Pancreas (tissue), 10 donors: ENCODE results near the gene PPP1R3C. TPM values are rescaled to one million over a fixed set of nuclear protein-coding genes. Genes with fewer than 3 reads are reported as not detected.

ENCODE experiments used
- ATAC-seq, 4 donors: fragments of 200-7000 bp; cut with Tn5 transposase; one replicate each; pipeline versions ENCODE4 v1.8.0 to v1.9.1; 2020; ENCODE audit warnings: mild to moderate bottlenecking in 4 of 4, moderate library complexity in 4 of 4
- DNase-seq, 6 donors: peaks; one replicate each; pipeline ENCODE4 v3.0.0-alpha.2; 2020
- FAIRE-seq: peaks from 2 replicates; lab custom pipeline; 2012; peaks lifted over from hg19 to GRCh38; lab: Jason Lieb, UNC
- H3K27ac ChIP-seq, 4 donors: fragments of 200-600 bp; sonication (generic); 1 replicate in 3 of 4; 2 replicates in 1 of 4; pipeline versions ENCODE4 v1.5.0 to v1.8.0; 2020
- H3K27me3 ChIP-seq, 4 donors: fragments of 200-600 bp; one replicate each; pipeline ENCODE4 v1.8.0; 2021
- H3K36me3 ChIP-seq, 3 donors: fragments of 200-600 bp; sonication (generic) in 1 of 3; one replicate each; pipeline versions ENCODE4 v1.5.0 to v1.8.0; 2020 to 2021
- H3K4me1 ChIP-seq, 3 donors: fragments of 200-600 bp; one replicate each; pipeline ENCODE4 v1.8.0; 2021
- H3K4me3 ChIP-seq, 4 donors: fragments of 200-600 bp; sonication (generic) in 2 of 4; one replicate each; pipeline versions ENCODE4 v1.5.0 to v1.8.0; 2020 to 2021
- H3K9me3 ChIP-seq, 4 donors: fragments of 200-600 bp; one replicate each; pipeline ENCODE4 v1.8.0; 2021
- WGBS, 2 donors: extraction: QIAGEN DNeasy Blood & Tissue Kit; methylation state at CpG; one replicate each; pipeline ENCODE4 v1.1.7; 2013; 5-methylcytosine and 5-hydroxymethylcytosine counted together
- intact Hi-C, 3 donors: fragments of 100-400 bp; cut with DNase I; formaldehyde crosslinking; loops; one replicate each; pipeline versions ENCODE4 v1.11.1 to v1.14.2; 2022
- polyA plus RNA-seq, 2 donors: library from polyadenylated mRNA; stranded (reverse); fragments of 200-250 nt; gene quantifications; one replicate each; pipeline ENCODE4 v1.2.3, GENCODE V29; 2013
- total RNA-seq, 6 donors: library from RNA; stranded (reverse); fragmentation: NEBNext Ultra II Directional in 4 of 6; extraction: Animal tissue kit (Norgen Biotek cat#: 25700) in 4 of 6; gene quantifications; one replicate each; pipeline versions ENCODE4 v1.2.1 to v1.2.4, GENCODE V29; 2021 to 2023
- TF ChIP-seq, protein P1 (sequence below), 4 donors: fragments of 200-600 bp; sonication (generic) in 3 of 4; IDR thresholded peaks; one replicate each; pipeline versions ENCODE4 v1.5.0 to v1.8.0; 2021; ENCODE audit warnings: antibody characterized with exemption in 4 of 4
- donor health status: healthy with polysubstance abuse.
- donor health status: DM: no; HTN: no; CAD: no; lungs with moderate emphysema.
- donor health status: DM: no; HTN: no; CAD: no.
- donor health status: control.
- donor health status: control.
- donor health status: Bipolar disorder and iron deficiency.
- donor health status: DM: yes; HTN: yes; CAD: no.
- donor health status: DM: no; HTN: no; CAD: no.
- donor health status: DM: no; HTN: no; CAD: no.
- donor health status: DM: yes; HTN: yes; CAD: no.

The PPP1R3C gene
- total and polyA plus RNA-seq, 8 donors, result 3.8 to 27.5 (median 14.3) TPM

DNA sequence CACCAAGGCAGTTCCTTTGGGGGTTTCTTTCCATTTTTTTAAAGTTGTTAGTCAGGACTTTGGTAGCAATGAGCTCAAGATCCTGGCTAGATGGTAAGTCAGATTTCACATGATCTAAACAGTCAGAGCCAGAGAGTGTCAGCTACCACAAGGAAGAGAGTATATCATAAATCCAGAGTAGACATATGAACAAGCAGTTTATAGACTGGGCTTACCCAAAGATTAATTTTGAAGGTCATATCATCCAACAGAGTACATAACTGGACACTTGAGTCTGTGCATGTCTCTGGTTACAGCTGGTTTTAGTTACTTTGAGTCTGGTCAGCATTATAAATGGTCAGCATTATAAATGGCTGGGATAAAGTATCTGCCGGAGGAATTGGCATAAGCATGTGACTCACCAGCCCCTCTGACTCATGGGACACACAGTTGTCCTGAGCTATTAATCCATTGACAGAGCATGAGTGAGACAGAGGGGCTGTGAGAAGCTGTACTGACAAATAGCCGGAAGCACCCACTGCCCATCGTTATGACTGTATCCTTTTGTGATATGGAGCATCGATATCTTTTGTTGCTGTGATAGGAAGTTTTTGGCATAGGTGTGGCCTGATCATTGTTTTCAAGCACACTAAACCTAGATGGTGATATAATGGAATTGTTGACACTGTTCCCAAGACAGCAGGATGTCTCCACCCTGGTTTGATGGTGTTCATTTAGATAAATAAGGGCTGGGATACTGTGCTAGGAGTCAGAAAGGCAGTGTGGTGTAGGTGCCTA is 19.3 kb downstream of the PPP1R3C start:
- no peak overlapping the region for H3K27ac ChIP-seq
- FAIRE-seq (no peak), ATAC-seq (no peak), DNase-seq (no peak)
- intact Hi-C loops, result no loop called here
- H3K4me1 ChIP-seq, result peaks cover 2 to 11% (median 5%) of the 10 kb centered on the region in 3 donors
- TF ChIP-seq, protein P1, sequence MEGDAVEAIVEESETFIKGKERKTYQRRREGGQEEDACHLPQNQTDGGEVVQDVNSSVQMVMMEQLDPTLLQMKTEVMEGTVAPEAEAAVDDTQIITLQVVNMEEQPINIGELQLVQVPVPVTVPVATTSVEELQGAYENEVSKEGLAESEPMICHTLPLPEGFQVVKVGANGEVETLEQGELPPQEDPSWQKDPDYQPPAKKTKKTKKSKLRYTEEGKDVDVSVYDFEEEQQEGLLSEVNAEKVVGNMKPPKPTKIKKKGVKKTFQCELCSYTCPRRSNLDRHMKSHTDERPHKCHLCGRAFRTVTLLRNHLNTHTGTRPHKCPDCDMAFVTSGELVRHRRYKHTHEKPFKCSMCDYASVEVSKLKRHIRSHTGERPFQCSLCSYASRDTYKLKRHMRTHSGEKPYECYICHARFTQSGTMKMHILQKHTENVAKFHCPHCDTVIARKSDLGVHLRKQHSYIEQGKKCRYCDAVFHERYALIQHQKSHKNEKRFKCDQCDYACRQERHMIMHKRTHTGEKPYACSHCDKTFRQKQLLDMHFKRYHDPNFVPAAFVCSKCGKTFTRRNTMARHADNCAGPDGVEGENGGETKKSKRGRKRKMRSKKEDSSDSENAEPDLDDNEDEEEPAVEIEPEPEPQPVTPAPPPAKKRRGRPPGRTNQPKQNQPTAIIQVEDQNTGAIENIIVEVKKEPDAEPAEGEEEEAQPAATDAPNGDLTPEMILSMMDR (IDR thresholded peaks at IDR 0.05), result no peak
- WGBS, 2 donors, result 86 to 90% methylated on average over 4 of the region's 4 CpGs
- H3K4me3 ChIP-seq, result no peak overlapping the region
- no peaks in the 10 kb centered on the region for H3K36me3 ChIP-seq
- H3K27me3 ChIP-seq, result no peaks in the 10 kb centered on the region
- no peaks in the 10 kb centered on the region for H3K9me3 ChIP-seq

DNA sequence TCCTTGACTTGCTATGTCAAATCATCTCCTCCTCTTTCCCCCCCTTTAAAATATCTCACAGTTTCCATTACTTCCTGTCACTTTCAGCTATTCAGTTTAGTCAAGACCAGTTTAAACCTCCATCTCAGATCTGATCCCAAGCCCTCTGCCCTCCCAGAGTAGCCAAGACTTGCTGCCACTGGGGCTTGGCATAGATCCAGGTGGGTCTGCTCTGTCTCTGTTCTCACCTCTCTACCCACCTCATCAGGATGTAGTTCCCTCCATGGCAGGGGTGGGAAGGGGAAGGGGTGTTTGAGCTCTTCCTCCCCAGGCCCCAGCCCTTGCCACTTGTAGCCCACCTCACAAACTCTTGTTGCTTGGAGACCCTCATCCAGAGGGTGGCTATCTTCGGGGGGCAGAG is 22.0 kb downstream of the PPP1R3C start:
- intact Hi-C loops, result no loop called here
- Histone ChIP-seq H3K4me3 (no peak overlapping the region), H3K27me3 (no peaks in the 10 kb centered on the region), H3K9me3 (no peaks in the 10 kb centered on the region), H3K4me1 (peaks cover 6 to 20% (median 13%) of the 10 kb centered on the region in 3 donors), H3K27ac (no peak overlapping the region), H3K36me3 (no peaks in the 10 kb centered on the region)
- DNase-seq (no peak), FAIRE-seq (no peak), ATAC-seq (no peak)
- WGBS, 2 donors, result 58 to 85% methylated on average over 1 of the region's 1 CpG
- TF ChIP-seq, protein P1 (IDR thresholded peaks at IDR 0.05), result no peak

DNA sequence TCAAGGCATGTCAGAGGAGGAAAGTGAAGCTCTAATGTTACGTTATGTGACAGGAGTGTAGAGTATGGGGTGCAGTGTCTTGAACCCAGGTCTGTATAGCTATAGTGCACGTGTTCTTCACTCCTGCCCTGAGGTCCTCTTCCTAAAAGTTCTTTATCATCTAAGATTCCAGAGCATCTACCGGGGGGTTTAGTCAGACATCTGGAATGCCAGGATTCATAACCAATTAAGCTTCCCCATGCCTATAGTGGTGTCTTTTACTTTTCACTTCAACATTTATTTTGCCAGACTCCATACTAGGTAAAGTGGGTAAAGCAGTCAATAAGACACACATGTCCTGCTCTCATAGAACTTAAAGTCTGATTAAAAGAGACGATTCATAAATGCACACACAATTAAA is 22.4 kb downstream of the PPP1R3C start:
- WGBS, 2 donors, result 80 to 83% methylated on average over 4 of the region's 4 CpGs
- ATAC-seq (no peak), DNase-seq (no peak), FAIRE-seq (no peak)
- Histone ChIP-seq H3K4me1 (peaks cover 6 to 20% (median 13%) of the 10 kb centered on the region in 3 donors), H3K4me3 (no peak overlapping the region), H3K27me3 (no peaks in the 10 kb centered on the region), H3K9me3 (no peaks in the 10 kb centered on the region), H3K36me3 (no peaks in the 10 kb centered on the region), H3K27ac (no peak overlapping the region)
- TF ChIP-seq, protein P1 (IDR thresholded peaks at IDR 0.05), result no peak
- intact Hi-C loops, result no loop called here

DNA sequence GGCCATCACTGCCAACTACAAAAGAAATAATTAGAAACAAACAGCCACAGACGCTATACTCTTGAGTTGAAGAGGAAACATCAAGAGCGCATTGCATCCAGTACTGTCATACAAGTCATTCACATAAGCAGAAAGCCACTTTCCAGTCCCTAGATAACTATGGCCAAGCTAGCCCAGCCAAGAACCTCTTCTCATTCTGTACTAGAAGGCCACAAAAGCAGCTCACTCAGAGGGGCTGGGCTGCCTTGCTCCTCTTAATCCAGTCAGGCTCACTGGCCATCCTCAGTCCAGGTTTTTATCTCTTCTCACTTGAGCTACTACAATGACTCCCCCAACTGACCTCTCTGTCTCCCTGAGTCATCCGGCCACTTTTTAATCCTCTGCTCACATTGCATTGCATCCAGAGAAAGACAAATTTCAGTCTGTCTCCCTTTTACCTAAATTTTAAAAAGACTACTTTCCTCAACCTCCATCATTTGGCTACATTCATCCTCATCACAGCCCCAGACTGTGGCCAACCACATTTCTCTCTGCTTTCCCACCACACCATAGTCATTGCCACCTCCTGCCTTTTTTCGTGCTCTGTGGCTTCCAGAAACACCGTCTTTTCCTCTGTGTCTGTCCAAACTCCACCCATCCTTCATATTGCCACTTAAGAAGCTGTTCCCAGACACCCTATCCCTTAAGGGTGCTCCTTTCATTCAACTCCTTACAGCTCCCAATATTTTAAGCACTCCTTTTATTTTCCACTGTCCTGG is 25.0 kb downstream of the PPP1R3C start:
- ATAC-seq, result peak in 3 of 4 donors; percentile 1 to 8 (median 3)
- Histone ChIP-seq H3K27ac (peak overlapping the region in 3 of 4 donors; percentile 11 to 77 (median 72)), H3K4me1 (peaks cover 13 to 32% (median 19%) of the 10 kb centered on the region in 3 donors), H3K4me3 (no peak overlapping the region), H3K9me3 (no peaks in the 10 kb centered on the region), H3K36me3 (no peaks in the 10 kb centered on the region), H3K27me3 (no peaks in the 10 kb centered on the region)
- intact Hi-C loops, result no loop called here
- FAIRE-seq, result no peak
- TF ChIP-seq, protein P1 (IDR thresholded peaks at IDR 0.05), result no peak
- no peak for DNase-seq
- 55 to 58% methylated on average over 5 of the region's 5 CpGs for WGBS, 2 donors
